ENCODE measurements around the gene GRIA3. TPM values are rescaled to one million over a fixed set of nuclear protein-coding genes. Genes with fewer than 3 reads are reported as not detected.

GRIA3 gene
- total RNA-seq, 4 donors from 2014 or later, result 7.4 to 13.8 (median 12.4) TPM; not detected in 1

- Histone ChIP-seq H3K27ac (no peak overlapping the region), H3K4me3 (no peak overlapping the region), H3K27me3 (no peaks in the 10 kb centered on the region), H3K4me1 (no peaks in the 10 kb centered on the region), H3K9me3 (no peaks in the 10 kb centered on the region), H3K36me3 (no peaks in the 10 kb centered on the region)
- DNase-seq, result no peak
- TF ChIP-seq CTCF (IDR thresholded peaks at IDR 0.05), result no peak
- TF ChIP-seq POLR2A (IDR thresholded peaks at IDR 0.05), result no peak
- intact Hi-C loops (cut with DNase I; ENCODE audit: low total_unique reads), result no loop called here
Observed at GRCh38 chrX:123223859-123224258, 39.8 kb downstream of the GRIA3 start.

GRCh38 chrX:123230798-123231197, 46.7 kb downstream of the GRIA3 start:
- no peak for DNase-seq
- Histone ChIP-seq H3K4me1 (no peaks in the 10 kb centered on the region), H3K27ac (no peak overlapping the region), H3K4me3 (no peak overlapping the region), H3K36me3 (no peaks in the 10 kb centered on the region), H3K9me3 (no peaks in the 10 kb centered on the region), H3K27me3 (no peaks in the 10 kb centered on the region)
- intact Hi-C loops (cut with DNase I; ENCODE audit: low total_unique reads), result no loop called here
- TF ChIP-seq CTCF (IDR thresholded peaks at IDR 0.05), result no peak
- TF ChIP-seq POLR2A (IDR thresholded peaks at IDR 0.05), result no peak

- Histone ChIP-seq H3K27me3 (no peaks in the 10 kb centered on the region), H3K36me3 (no peaks in the 10 kb centered on the region), H3K9me3 (no peaks in the 10 kb centered on the region), H3K4me1 (no peaks in the 10 kb centered on the region), H3K4me3 (no peak overlapping the region), H3K27ac (no peak overlapping the region)
- intact Hi-C loops (cut with DNase I; ENCODE audit: low total_unique reads), result no loop called here
- TF ChIP-seq POLR2A (IDR thresholded peaks at IDR 0.05) (no peak), CTCF (IDR thresholded peaks at IDR 0.05) (no peak)
- DNase-seq, result no peak
Observed at GRCh38 chrX:123236859-123237258, 52.8 kb downstream of the GRIA3 start.

GRCh38 chrX:123237271-123237670, 53.2 kb downstream of the GRIA3 start:
- Histone ChIP-seq H3K36me3 (no peaks in the 10 kb centered on the region), H3K27me3 (no peaks in the 10 kb centered on the region), H3K27ac (no peak overlapping the region), H3K9me3 (no peaks in the 10 kb centered on the region), H3K4me1 (no peaks in the 10 kb centered on the region), H3K4me3 (no peak overlapping the region)
- no peak for DNase-seq
- TF ChIP-seq POLR2A (IDR thresholded peaks at IDR 0.05) (no peak), CTCF (IDR thresholded peaks at IDR 0.05) (no peak)
- intact Hi-C loops (cut with DNase I; ENCODE audit: low total_unique reads), result no loop called here

GRCh38 chrX:123254457-123254856, 70.4 kb downstream of the GRIA3 start:
- Histone ChIP-seq H3K4me3 (no peak overlapping the region), H3K36me3 (no peaks in the 10 kb centered on the region), H3K27ac (no peak overlapping the region), H3K4me1 (no peaks in the 10 kb centered on the region), H3K9me3 (no peaks in the 10 kb centered on the region), H3K27me3 (no peaks in the 10 kb centered on the region)
- TF ChIP-seq POLR2A (IDR thresholded peaks at IDR 0.05), result no peak
- no peak for TF ChIP-seq CTCF (IDR thresholded peaks at IDR 0.05)
- intact Hi-C loops (cut with DNase I; ENCODE audit: low total_unique reads), result no loop called here
- no peak for DNase-seq

Measured in uterus (tissue), 4 donors.